HL-60 (cell line): ENCODE results near the gene MRPL23.
"Not testable (repeated sequence)": the region's sequence is repeated elsewhere in the genome, so short reads cannot be mapped to it uniquely, and the experiment has no call there.

ENCODE experiments used
- CTCF ChIP-seq: IDR thresholded peaks from one replicate; pipeline ENCODE4 v1.5.1; 2011; ENCODE audit warnings: low read length, control low read depth, inconsistent platforms; ENCODE audit not compliant: insufficient read depth
- GABPA ChIP-seq: IDR thresholded peaks from 2 replicates; pipeline ENCODE4 v1.6.1; 2012; ENCODE audit warnings: low read depth
- POLR2AphosphoS5 ChIP-seq: IDR thresholded peaks from 2 replicates; pipeline ENCODE4 v1.6.1; 2012; ENCODE audit warnings: low read depth
- REST ChIP-seq: IDR thresholded peaks from 2 replicates; pipeline ENCODE4 v1.6.1; 2012; ENCODE audit warnings: low read depth; ENCODE audit not compliant: insufficient replicate concordance
- SPI1 ChIP-seq: IDR thresholded peaks from 2 replicates; pipeline ENCODE4 v1.6.1; 2012; ENCODE audit warnings: low read depth, mild to moderate bottlenecking, borderline replicate concordance

- TF ChIP-seq SPI1, CTCF, POLR2AphosphoS5, GABPA, REST: not testable (repeated sequence)
Measured at GRCh38 chr11:1939788-1940187, 7.3 kb upstream of the MRPL23 start.
